OCI-LY1 (cell line): Measurements from ENCODE around the gene LPGAT1.

Experiments used
- H2AFZ ChIP-seq: fragments of 200-600 bp; sonication (generic), shearing (Covaris generic); 2 replicates; pipeline ENCODE4 v1.6.0; 2014; ENCODE audit warnings: antibody characterized with exemption, mild to moderate bottlenecking, low read length
- H3F3A ChIP-seq: fragments of 200-600 bp; sonication (generic), shearing (Covaris generic); 2 replicates; pipeline ENCODE4 v1.6.0; 2014; ENCODE audit warnings: mild to moderate bottlenecking, antibody characterized with exemption, low read length, moderate library complexity; ENCODE audit not compliant: insufficient read depth
- H3K27ac ChIP-seq: fragments of 200-600 bp; sonication (generic); 2 replicates; pipeline ENCODE4 v1.5.1; 2014; ENCODE audit warnings: low read length, mixed run types, mild to moderate bottlenecking, low read depth; ENCODE audit not compliant: poor library complexity, severe bottlenecking
- H3K27me3 ChIP-seq: fragments of 200-600 bp; sonication (generic); 2 replicates; pipeline ENCODE4 v1.6.0; 2014; ENCODE audit warnings: antibody characterized with exemption, mild to moderate bottlenecking, low read length, moderate library complexity; ENCODE audit not compliant: insufficient read depth
- H3K36me3 ChIP-seq: fragments of 200-600 bp; sonication (generic); 2 replicates; pipeline ENCODE4 v1.6.1; 2014; ENCODE audit warnings: mild to moderate bottlenecking, antibody characterized with exemption, low read length, moderate library complexity, mixed read lengths; ENCODE audit not compliant: insufficient read depth
- H3K4me1 ChIP-seq: fragments of 200-600 bp; sonication (generic); 2 replicates; pipeline ENCODE4 v1.5.1; 2014; ENCODE audit warnings: mild to moderate bottlenecking, low read length, moderate library complexity; ENCODE audit not compliant: insufficient read depth, severe bottlenecking
- H3K4me2 ChIP-seq: fragments of 200-600 bp; sonication (generic), shearing (Covaris generic); 2 replicates; pipeline ENCODE4 v1.6.1; 2014; ENCODE audit warnings: low read length
- H3K4me3 ChIP-seq: fragments of 200-600 bp; sonication (generic); 2 replicates; pipeline ENCODE4 v1.5.1; 2014; ENCODE audit warnings: low read length, low read depth, mild to moderate bottlenecking, mixed read lengths; ENCODE audit not compliant: poor library complexity, severe bottlenecking
- H3K79me2 ChIP-seq: fragments of 200-600 bp; shearing (Covaris generic); 2 replicates; pipeline ENCODE4 v1.6.1; 2016; ENCODE audit warnings: mixed run types, low read length, mixed read lengths; ENCODE audit not compliant: insufficient read depth
- H3K9ac ChIP-seq: fragments of 200-600 bp; sonication (generic), shearing (Covaris generic); 2 replicates; pipeline ENCODE4 v1.6.1; 2014; ENCODE audit warnings: mild to moderate bottlenecking, low read length, mixed read lengths
- H3K9me2 ChIP-seq: fragments of 200-600 bp; sonication (generic), shearing (Covaris generic); 2 replicates; pipeline ENCODE4 v1.6.1; 2014; ENCODE audit warnings: low read depth, mild to moderate bottlenecking, low read length, mixed read lengths
- H3K9me3 ChIP-seq: fragments of 200-600 bp; shearing (Covaris generic); 2 replicates; pipeline ENCODE4 v1.6.1; 2014; ENCODE audit warnings: low read length, mixed read lengths
- H4K20me1 ChIP-seq: fragments of 200-600 bp; sonication (generic), shearing (Covaris generic); 2 replicates; pipeline ENCODE4 v1.6.0; 2016; ENCODE audit warnings: mild to moderate bottlenecking, low read length; ENCODE audit not compliant: insufficient read depth
- EZH2 ChIP-seq: fragments of 200-600 bp; sonication (generic), shearing (Covaris generic); IDR thresholded peaks from 2 replicates; pipeline ENCODE4 v1.8.0; 2017; ENCODE audit warnings: borderline replicate concordance, mixed run types, mild to moderate bottlenecking, antibody characterized with exemption, low read length, moderate library complexity, mixed read lengths
- TF ChIP-seq, protein P1 (sequence below): fragments of 200-600 bp; sonication (generic), shearing (Covaris generic); IDR thresholded peaks from 2 replicates; pipeline ENCODE4 v1.5.1; 2017; ENCODE audit warnings: mild to moderate bottlenecking, antibody characterized with exemption, low read length, moderate library complexity, mixed read lengths

Gene LPGAT1

DNA sequence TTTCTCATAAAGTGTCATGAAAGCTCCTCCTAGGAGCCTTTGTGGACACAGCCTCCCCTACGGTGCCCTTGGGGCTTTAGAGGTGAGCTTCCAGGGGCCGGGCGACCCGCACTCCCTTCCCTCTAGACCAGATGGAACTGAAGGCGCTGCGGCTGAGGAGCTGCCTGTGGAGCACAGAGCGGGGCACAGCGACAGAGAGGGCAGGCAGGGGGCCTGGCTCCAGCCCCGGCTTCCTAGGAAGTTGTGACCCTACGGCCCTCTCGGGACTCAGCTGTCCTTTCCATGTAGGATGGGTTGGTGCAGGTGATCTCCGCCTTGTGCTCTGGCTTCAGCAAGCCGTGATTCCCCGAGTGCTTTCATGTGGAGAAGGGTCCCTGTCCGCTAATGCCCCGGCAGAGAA lies 131.5 kb downstream of the LPGAT1 start:
- Histone ChIP-seq H3K9me2 (no peaks in the 10 kb centered on the region), H3K4me1 (peaks cover 16% of the 10 kb centered on the region), H2AFZ (no peak overlapping the region), H3K9me3 (0 out of 2 replicates have a peak, but pooled peaks cover 2% of the 10 kb centered on the region), H3K4me3 (no peak overlapping the region), H3K4me2 (peak overlapping the region; percentile 56; the same call in 1 of the 2 replicates), H4K20me1 (no peaks in the 10 kb centered on the region), H3K27me3 (peaks cover 15% of the 10 kb centered on the region), H3F3A (no peaks in the 10 kb centered on the region), H3K9ac (no peak overlapping the region), H3K36me3 (no peaks in the 10 kb centered on the region; the same call in 1 of the 2 replicates), H3K79me2 (no peaks in the 10 kb centered on the region), H3K27ac (no peak overlapping the region)
- TF ChIP-seq, protein P1, sequence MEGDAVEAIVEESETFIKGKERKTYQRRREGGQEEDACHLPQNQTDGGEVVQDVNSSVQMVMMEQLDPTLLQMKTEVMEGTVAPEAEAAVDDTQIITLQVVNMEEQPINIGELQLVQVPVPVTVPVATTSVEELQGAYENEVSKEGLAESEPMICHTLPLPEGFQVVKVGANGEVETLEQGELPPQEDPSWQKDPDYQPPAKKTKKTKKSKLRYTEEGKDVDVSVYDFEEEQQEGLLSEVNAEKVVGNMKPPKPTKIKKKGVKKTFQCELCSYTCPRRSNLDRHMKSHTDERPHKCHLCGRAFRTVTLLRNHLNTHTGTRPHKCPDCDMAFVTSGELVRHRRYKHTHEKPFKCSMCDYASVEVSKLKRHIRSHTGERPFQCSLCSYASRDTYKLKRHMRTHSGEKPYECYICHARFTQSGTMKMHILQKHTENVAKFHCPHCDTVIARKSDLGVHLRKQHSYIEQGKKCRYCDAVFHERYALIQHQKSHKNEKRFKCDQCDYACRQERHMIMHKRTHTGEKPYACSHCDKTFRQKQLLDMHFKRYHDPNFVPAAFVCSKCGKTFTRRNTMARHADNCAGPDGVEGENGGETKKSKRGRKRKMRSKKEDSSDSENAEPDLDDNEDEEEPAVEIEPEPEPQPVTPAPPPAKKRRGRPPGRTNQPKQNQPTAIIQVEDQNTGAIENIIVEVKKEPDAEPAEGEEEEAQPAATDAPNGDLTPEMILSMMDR: no peak
- TF ChIP-seq EZH2: no peak

DNA sequence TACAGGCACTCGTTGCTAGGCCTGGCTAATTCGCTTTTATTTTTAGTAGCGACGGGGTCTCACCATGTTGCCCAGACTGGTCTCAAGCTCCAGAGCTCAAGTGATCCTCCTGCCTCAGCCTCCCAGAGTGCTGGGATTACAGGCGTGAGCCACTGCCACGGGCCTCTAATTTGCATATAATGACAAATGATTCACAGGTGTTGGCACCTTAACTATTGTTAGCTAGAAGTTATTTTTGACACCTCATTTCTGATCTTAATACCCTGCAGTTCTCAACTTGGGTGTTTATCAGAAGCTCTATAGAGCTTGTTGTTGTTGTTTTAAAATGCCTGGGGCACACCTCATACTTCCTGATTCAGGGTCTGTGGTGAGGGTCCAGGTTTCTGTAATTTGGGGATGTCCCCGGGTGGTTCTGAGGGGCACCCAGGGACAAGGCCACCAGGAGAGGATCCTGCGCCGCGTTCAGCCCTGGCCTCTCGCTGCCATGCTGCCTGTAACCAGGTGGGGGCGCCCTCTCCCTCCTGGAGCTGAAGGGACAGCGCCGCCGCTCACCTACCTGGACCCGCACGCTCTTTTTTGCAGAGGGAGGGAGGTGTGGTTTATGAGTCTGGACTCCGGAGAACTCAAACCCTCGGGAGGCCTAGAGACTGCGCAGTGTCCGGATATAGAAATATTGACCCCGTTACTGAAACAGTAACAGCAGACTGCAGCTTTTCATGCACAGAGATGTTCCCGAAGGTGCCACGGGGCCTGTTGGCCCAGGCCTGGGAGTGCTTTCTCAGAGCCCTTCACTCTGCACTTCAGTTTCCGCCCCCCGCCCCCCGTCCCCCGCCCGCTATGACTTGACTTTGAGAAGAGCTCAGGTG lies 132.2 kb downstream of the LPGAT1 start:
- Histone ChIP-seq H3K36me3 (no peaks in the 10 kb centered on the region; the same call in 1 of the 2 replicates), H3K4me3 (peak overlapping the region; percentile 28), H3F3A (no peaks in the 10 kb centered on the region), H3K27me3 (peaks cover 12% of the 10 kb centered on the region), H2AFZ (no peak overlapping the region), H3K4me1 (peaks cover 16% of the 10 kb centered on the region), H4K20me1 (no peaks in the 10 kb centered on the region), H3K79me2 (no peaks in the 10 kb centered on the region), H3K9me2 (no peaks in the 10 kb centered on the region), H3K9me3 (0 out of 2 replicates have a peak, but pooled peaks cover 2% of the 10 kb centered on the region), H3K9ac (no peak overlapping the region), H3K4me2 (peak overlapping the region; percentile 56), H3K27ac (no peak overlapping the region)
- TF ChIP-seq EZH2: no peak
- TF ChIP-seq, protein P1: peak; percentile 98

DNA sequence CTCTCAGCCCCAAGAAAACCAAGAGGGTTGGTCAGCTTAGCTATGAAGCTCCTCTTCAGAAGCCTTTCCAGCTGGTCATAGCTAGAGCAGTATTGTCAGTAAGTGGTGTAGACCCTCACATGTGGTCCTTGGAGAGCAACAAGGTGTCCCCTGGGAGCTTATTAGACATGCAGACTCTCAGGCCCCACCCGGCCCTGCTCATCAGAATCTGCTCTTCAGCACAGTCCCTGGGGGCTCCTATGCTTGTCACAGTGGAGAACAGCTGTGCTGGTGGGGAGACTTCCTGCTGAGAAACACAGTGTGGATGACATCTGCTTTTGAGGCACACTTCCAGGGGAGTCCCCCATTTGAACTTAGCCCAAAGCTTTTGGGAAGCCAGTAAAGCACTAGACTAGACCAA lies 133.2 kb downstream of the LPGAT1 start:
- H3K27ac ChIP-seq: no peak overlapping the region
- H3K4me1 ChIP-seq: peaks cover 16% of the 10 kb centered on the region
- no peak overlapping the region for H3K4me2 ChIP-seq
- no peak overlapping the region for H3K4me3 ChIP-seq
- no peaks in the 10 kb centered on the region for H3K79me2 ChIP-seq
- no peaks in the 10 kb centered on the region for H4K20me1 ChIP-seq
- H3F3A ChIP-seq: no peaks in the 10 kb centered on the region
- TF ChIP-seq, protein P1: no peak
- TF ChIP-seq EZH2: no peak
- H3K36me3 ChIP-seq: no peaks in the 10 kb centered on the region; the same call in 1 of the 2 replicates
- H3K9me3 ChIP-seq: 0 out of 2 replicates have a peak, but pooled peaks cover 2% of the 10 kb centered on the region
- peaks cover 11% of the 10 kb centered on the region for H3K27me3 ChIP-seq
- H2AFZ ChIP-seq: no peak overlapping the region
- no peak overlapping the region for H3K9ac ChIP-seq
- H3K9me2 ChIP-seq: no peaks in the 10 kb centered on the region
